ENCODE data around the gene GABPA. TPM values are rescaled to one million over a fixed set of nuclear protein-coding genes. Genes with fewer than 3 reads are reported as not detected.

The GABPA gene
- polyA plus RNA-seq, 1 of the 3 experiments (the other 2 are of a cell fraction): 6.2 TPM

GRCh38 chr21:25722631-25723030, 12.1 kb upstream of the GABPA start:
- H3K9me3 ChIP-seq: no peaks in the 10 kb centered on the region
- peaks cover 13% of the 10 kb centered on the region for H3F3A ChIP-seq (replicated peaks; ENCODE audit: insufficient read depth)
- H3K4me2 ChIP-seq: no peak overlapping the region
- H3K36me3 ChIP-seq (replicated peaks in 1 of 2; ENCODE audit: control insufficient read depth in 1 of 2, insufficient read depth in 2 of 2, low read length in 1 of 2): peaks cover 37 to 61% of the 10 kb centered on the region in 2 experiments
- H4K20me1 ChIP-seq (ENCODE audit: insufficient read depth): no peaks in the 10 kb centered on the region
- CTCF ChIA-PET: interaction anchor here (6.4 kb wide), 1 partner anchor 114 kb away, joined by 47 read pairs; no protein-coding TSS in a partner anchor
- no peaks in the 10 kb centered on the region for H3K27me3 ChIP-seq (ENCODE audit: insufficient read depth)
- H3K4me3 ChIP-seq (ENCODE audit: low read depth in 2 of 2, low read length in 1 of 2): no peak overlapping the region
- POLR2A ChIA-PET: no interaction called here
- 94% methylated on average over 3 of the region's 3 CpGs for WGBS (ENCODE audit: low lambda C conversion rate)
- no peak overlapping the region for H3K9ac ChIP-seq
- peaks cover 15% of the 10 kb centered on the region; the same call in 1 of the 2 replicates for H3K79me2 ChIP-seq (ENCODE audit: insufficient read depth)
- TF ChIP-seq SMC3 (IDR thresholded peaks at IDR 0.05; ENCODE audit: low read depth, low read length) (no peak), RXRA (IDR thresholded peaks at IDR 0.05; ENCODE audit: borderline replicate concordance, low read depth) (no peak), MAX (IDR thresholded peaks at IDR 0.05; ENCODE audit: low read depth) (no peak), IRF3 (IDR thresholded peaks at IDR 0.05; ENCODE audit: low read depth, low read length) (no peak), FOXJ3 (CRISPR knock-in tag; IDR thresholded peaks at IDR 0.05) (no peak), CHD2 (IDR thresholded peaks at IDR 0.05; ENCODE audit: low read length, partially characterized antibody) (no peak), EP300 (IDR thresholded peaks at IDR 0.05; ENCODE audit: borderline replicate concordance in 1 of 2, low read depth in 1 of 2, low read length in 1 of 2) (no peak), USF1 (IDR thresholded peaks at IDR 0.05; ENCODE audit: borderline replicate concordance, low read depth) (no peak), REST (IDR thresholded peaks at IDR 0.05; ENCODE audit: low read depth, low read length) (no peak), RFX5 (IDR thresholded peaks at IDR 0.05; ENCODE audit: low read length) (no peak), NFIC (IDR thresholded peaks at IDR 0.05; ENCODE audit: borderline replicate concordance) (no peak), PBX3 (IDR thresholded peaks at IDR 0.05) (no peak), EZH2phosphoT487 (IDR thresholded peaks at IDR 0.05; ENCODE audit: borderline replicate concordance, low read depth) (no peak)
- H3K27ac ChIP-seq (ENCODE audit: low read depth in 2 of 2, low read length in 1 of 2): no peak overlapping the region
- DNase-seq: no peak
- H3K9me2 ChIP-seq: no peaks in the 10 kb centered on the region
- no peaks in the 10 kb centered on the region for H3K4me1 ChIP-seq (ENCODE audit: control insufficient read depth in 1 of 2, insufficient read depth in 2 of 2, low read depth in 1 of 2, low read length in 1 of 2)
- no peak overlapping the region for H2AFZ ChIP-seq (ENCODE audit: low read depth)

Measured in SK-N-SH (cell line).